ENCODE measurements around the gene CACNA1H.

The CACNA1H gene

GRCh38 chr16:1209081-1209480 is 56.2 kb downstream of the CACNA1H start:
- TF ChIP-seq CTCF (conservative IDR thresholded peaks at IDR 0.05; ENCODE audit: low read length): no peak
- no peak for DNase-seq (ENCODE audit: low read depth)

DNA sequence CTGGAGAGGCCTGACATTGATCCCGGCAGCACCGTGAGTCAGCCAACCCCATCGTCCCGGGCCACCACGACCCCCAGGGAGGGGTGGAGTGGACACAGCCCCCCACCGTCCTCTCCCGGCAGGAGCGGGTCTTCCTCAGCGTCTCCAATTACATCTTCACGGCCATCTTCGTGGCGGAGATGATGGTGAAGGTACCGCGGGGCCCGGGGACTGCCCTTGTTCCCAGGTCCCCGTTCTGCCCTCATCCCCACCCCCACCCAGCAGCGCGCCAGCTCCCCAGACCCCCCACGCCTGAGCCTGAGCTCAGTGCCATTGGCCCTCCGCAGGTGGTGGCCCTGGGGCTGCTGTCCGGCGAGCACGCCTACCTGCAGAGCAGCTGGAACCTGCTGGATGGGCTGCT is 57.6 kb downstream of the CACNA1H start:
- no peak for DNase-seq (ENCODE audit: low read depth)
- H3K4me3 ChIP-seq (ENCODE audit: low read length): no peak overlapping the region
- no peak for TF ChIP-seq CTCF (conservative IDR thresholded peaks at IDR 0.05; ENCODE audit: low read length)

More at GRCh38 chr16:1209081-1209480, 56.2 kb downstream of the CACNA1H start:
- H3K4me3 ChIP-seq (ENCODE audit: low read length): no peak overlapping the region

DNA sequence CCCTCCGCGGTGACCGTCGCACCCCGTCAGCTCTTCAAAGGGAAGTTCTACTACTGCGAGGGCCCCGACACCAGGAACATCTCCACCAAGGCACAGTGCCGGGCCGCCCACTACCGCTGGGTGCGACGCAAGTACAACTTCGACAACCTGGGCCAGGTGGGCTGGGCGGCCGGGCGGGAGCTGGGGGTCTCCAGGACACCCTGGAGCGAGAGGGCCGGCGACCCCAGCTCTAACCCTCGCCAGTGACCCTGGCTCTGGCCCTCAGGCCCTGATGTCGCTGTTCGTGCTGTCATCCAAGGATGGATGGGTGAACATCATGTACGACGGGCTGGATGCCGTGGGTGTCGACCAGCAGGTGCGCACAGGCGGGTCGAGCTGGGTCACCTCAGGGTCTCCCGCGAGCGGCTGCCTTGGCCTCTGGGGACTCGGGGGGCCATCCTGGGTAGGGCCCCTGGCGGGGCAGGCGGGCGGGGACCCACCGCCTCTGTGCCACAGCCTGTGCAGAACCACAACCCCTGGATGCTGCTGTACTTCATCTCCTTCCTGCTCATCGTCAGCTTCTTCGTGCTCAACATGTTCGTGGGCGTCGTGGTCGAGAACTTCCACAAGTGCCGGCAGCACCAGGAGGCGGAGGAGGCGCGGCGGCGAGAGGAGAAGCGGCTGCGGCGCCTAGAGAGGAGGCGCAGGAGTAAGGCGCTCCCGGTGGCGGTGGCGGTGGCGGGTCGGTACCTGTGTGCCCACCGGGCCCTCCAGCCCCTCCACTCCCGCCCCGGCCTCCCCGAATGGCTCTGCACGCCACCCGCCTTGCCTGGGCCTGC is 58.8 kb downstream of the CACNA1H start:
- TF ChIP-seq CTCF (conservative IDR thresholded peaks at IDR 0.05; ENCODE audit: low read length): no peak
- DNase-seq (ENCODE audit: low read depth): no peak
- no peak overlapping the region for H3K4me3 ChIP-seq (ENCODE audit: low read length)

GRCh38 chr16:1212616-1213194 is 59.8 kb downstream of the CACNA1H start:
- no peak for DNase-seq (ENCODE audit: low read depth)
- H3K4me3 ChIP-seq (ENCODE audit: low read length): no peak overlapping the region
- no peak for TF ChIP-seq CTCF (conservative IDR thresholded peaks at IDR 0.05; ENCODE audit: low read length)

DNA sequence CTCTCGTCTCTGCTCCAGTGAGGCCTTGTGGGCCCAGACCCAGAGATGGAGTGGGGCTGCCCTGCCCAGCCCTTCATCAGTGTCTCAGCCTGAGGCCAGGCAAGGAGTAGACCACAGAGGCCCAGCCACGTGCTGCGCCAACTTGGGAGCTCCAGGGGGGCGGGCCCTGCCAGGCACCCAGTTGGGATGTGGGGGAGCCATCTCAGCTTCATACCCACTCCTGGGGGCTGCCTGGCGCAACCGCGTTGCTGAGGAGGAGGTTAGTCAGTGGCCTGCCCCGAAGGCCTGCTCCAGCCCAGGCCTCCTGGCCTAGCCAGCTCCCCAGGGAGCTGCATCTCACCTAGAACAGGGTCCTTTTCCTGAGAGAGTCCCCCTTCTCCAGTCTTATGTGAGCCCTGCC is 60.3 kb downstream of the CACNA1H start:
- no peak overlapping the region for H3K4me3 ChIP-seq (ENCODE audit: low read length)
- no peak for DNase-seq (ENCODE audit: low read depth)
- no peak for TF ChIP-seq CTCF (conservative IDR thresholded peaks at IDR 0.05; ENCODE audit: low read length)

GRCh38 chr16:1213796-1214372 is 61.0 kb downstream of the CACNA1H start:
- H3K4me3 ChIP-seq (ENCODE audit: low read length): no peak overlapping the region
- no peak for TF ChIP-seq CTCF (conservative IDR thresholded peaks at IDR 0.05; ENCODE audit: low read length)
- no peak for DNase-seq (ENCODE audit: low read depth)

- no peak overlapping the region for H3K4me3 ChIP-seq (ENCODE audit: low read length)
- no peak for DNase-seq (ENCODE audit: low read depth)
- no peak for TF ChIP-seq CTCF (conservative IDR thresholded peaks at IDR 0.05; ENCODE audit: low read length)
Measured at GRCh38 chr16:1214719-1215118, 61.8 kb downstream of the CACNA1H start.

Data from AG10803 (cell line).